ENCODE data around the gene SLC2A9.

- TF ChIP-seq CTCF (IDR thresholded peaks at IDR 0.05; ENCODE audit: low read length) (no peak), EZH2phosphoT487 (IDR thresholded peaks at IDR 0.05; ENCODE audit: low read length) (no peak), EZH2 (optimal IDR thresholded peaks at IDR 0.05; ENCODE audit: low read depth, low read length) (no peak)
These were observed 5.2 kb upstream of the SLC2A9 start for GRCh38 chr4:10026485-10026884.
